Endothelial cell of umbilical vein (primary cell): ENCODE results near the gene CRAT. TPM values are rescaled to one million over a fixed set of nuclear protein-coding genes. Genes with fewer than 3 reads are reported as not detected.

Experiments used
- BruUV-seq: library from RNA; stranded (reverse); fragments of 400-500 nt; replicated peaks from 2 replicates; lab custom pipeline; 2021; lab: Mats Ljungman, UMichigan
- CTCF ChIA-PET: fragments of 300-600, 350-600 bp; sonication (Branson Sonifier 250); formaldehyde crosslinking; loops from one replicate; lab custom pipeline; 2021; ENCODE audit warnings: antibody characterized with exemption, inconsistent platforms; lab: Charles Lee
- POLR2A ChIA-PET: fragments of 300-600, 350-600 bp; sonication (Branson Sonifier 250); formaldehyde crosslinking; loops from one replicate; lab custom pipeline; 2021; ENCODE audit warnings: antibody characterized with exemption, inconsistent platforms; lab: Charles Lee
- DNase-seq: peaks from one replicate; pipeline ENCODE4 v3.0.0-alpha.2; 2011; ENCODE audit warnings: low read depth, low spot score
- FAIRE-seq: peaks from 2 replicates; lab custom pipeline; 2011; peaks lifted over from hg19 to GRCh38; lab: Jason Lieb, UNC
- H2AFZ ChIP-seq: 2 replicates; pipeline ENCODE4 v1.6.0; 2012; ENCODE audit warnings: low read depth, low read length, control low read depth, inconsistent platforms
- H3K27ac ChIP-seq: 2 replicates; pipeline ENCODE4 v1.5.1; 2011; ENCODE audit warnings: low read depth, mild to moderate bottlenecking, control low read depth, low read length, moderate library complexity; ENCODE audit not compliant: insufficient read depth
- H3K27me3 ChIP-seq, 2 experiments: 2 replicates each; pipeline versions ENCODE4 v1.6.0 to v1.6.1; 2011; ENCODE audit warnings: low read length in 2 of 2, mixed read lengths in 1 of 2; ENCODE audit not compliant: control insufficient read depth in 2 of 2, insufficient read depth in 2 of 2
- H3K36me3 ChIP-seq, 2 experiments: 2 replicates in 1 of 2; 3 replicates in 1 of 2; pipeline ENCODE4 v1.5.1; 2011; ENCODE audit warnings: low read length in 2 of 2, mild to moderate bottlenecking in 1 of 2, moderate library complexity in 1 of 2; ENCODE audit not compliant: control insufficient read depth in 2 of 2, insufficient read depth in 2 of 2; ENCODE audit errors: extremely low read depth in 1 of 2
- H3K4me1 ChIP-seq: 3 replicates; pipeline ENCODE4 v1.5.1; 2011; ENCODE audit warnings: mild to moderate bottlenecking, low read length; ENCODE audit not compliant: control insufficient read depth, insufficient read depth; ENCODE audit errors: extremely low read depth
- H3K4me2 ChIP-seq: 2 replicates; pipeline ENCODE4 v1.6.1; 2011; ENCODE audit warnings: low read length, control low read depth, mixed read lengths; ENCODE audit not compliant: insufficient read depth
- H3K4me3 ChIP-seq, 3 experiments: fragments of 200-600 bp in 1 of 3; sonication (generic), shearing (Covaris generic) in 1 of 3; replicated peaks in 1 of 3; 2 replicates each; pipeline ENCODE4 v1.5.1; 2011 to 2016; ENCODE audit warnings: control low read depth in 3 of 3, low read length in 3 of 3, mild to moderate bottlenecking in 2 of 3, inconsistent platforms in 1 of 3, low read depth in 1 of 3, moderate library complexity in 1 of 3; ENCODE audit not compliant: insufficient read depth in 1 of 3
- H3K79me2 ChIP-seq: 2 replicates; pipeline ENCODE4 v1.6.0; 2012; ENCODE audit warnings: low read length, inconsistent platforms; ENCODE audit not compliant: control insufficient read depth, insufficient read depth
- H3K9ac ChIP-seq: replicated peaks from 2 replicates; pipeline ENCODE3; 2011; ENCODE audit warnings: low read length, control low read depth; ENCODE audit not compliant: insufficient read depth; ENCODE audit errors: extremely low read depth
- H3K9me1 ChIP-seq: replicated peaks from 3 replicates; pipeline ENCODE4 v1.6.0; 2011; ENCODE audit warnings: mild to moderate bottlenecking, low read length; ENCODE audit not compliant: control insufficient read depth, insufficient read depth; ENCODE audit errors: extremely low read depth
- H3K9me3 ChIP-seq: replicated peaks from 2 replicates; pipeline ENCODE4 v1.5.1; 2012; ENCODE audit warnings: low read length, inconsistent platforms; ENCODE audit not compliant: control insufficient read depth, insufficient read depth
- H4K20me1 ChIP-seq: replicated peaks from 2 replicates; pipeline ENCODE3; 2011; ENCODE audit warnings: mild to moderate bottlenecking, low read length; ENCODE audit not compliant: control insufficient read depth, insufficient read depth; ENCODE audit errors: extremely low read depth
- EZH2 ChIP-seq: IDR thresholded peaks from 2 replicates; pipeline ENCODE4 v1.6.1; 2012; ENCODE audit warnings: borderline replicate concordance, low read depth, mild to moderate bottlenecking, moderate library complexity, low read length, inconsistent platforms; ENCODE audit not compliant: severe bottlenecking
- FOS ChIP-seq: IDR thresholded peaks from 2 replicates; pipeline ENCODE4 v1.6.1; 2011; ENCODE audit warnings: mild to moderate bottlenecking, low read length, moderate library complexity, borderline replicate concordance; ENCODE audit not compliant: insufficient read depth
- GATA2 ChIP-seq: IDR thresholded peaks from 2 replicates; pipeline ENCODE4 v1.7.0; 2011; ENCODE audit warnings: low read depth, mild to moderate bottlenecking, moderate library complexity, mixed read lengths, low read length; ENCODE audit not compliant: insufficient read length, insufficient read depth
- JUN ChIP-seq: IDR thresholded peaks from 2 replicates; pipeline ENCODE4 v1.6.1; 2011; ENCODE audit warnings: borderline replicate concordance, low read depth; ENCODE audit not compliant: insufficient read length, insufficient read depth
- MYC ChIP-seq: IDR thresholded peaks from one replicate; pipeline ENCODE4 v1.6.1; 2011; ENCODE audit warnings: mild to moderate bottlenecking, low read depth, low read length
- POLR2A ChIP-seq: IDR thresholded peaks from 2 replicates; pipeline ENCODE4 v1.6.1; 2012; ENCODE audit warnings: low read depth, mild to moderate bottlenecking, control low read depth, low read length
- POLR2AphosphoS5 ChIP-seq: IDR thresholded peaks from 2 replicates; pipeline ENCODE4 v1.6.1; 2012; ENCODE audit warnings: low read depth, mild to moderate bottlenecking, control low read depth, low read length, moderate library complexity; ENCODE audit not compliant: insufficient read depth
- dilution Hi-C: fragments of 300-500 bp; cut with MboI; formaldehyde crosslinking; loops from one replicate; pipeline ENCODE4 v1.15.0; 2019; ENCODE audit warnings: low sequenced_read_pairs; ENCODE audit not compliant: extremely low pct_ligation_motif_present
- intact Hi-C: fragments of 100-400 bp; cut with micrococcal nuclease; formaldehyde crosslinking; loops from one replicate; pipeline ENCODE4 v1.10.0; 2022
- polyA plus RNA-seq, 4 experiments: library from polyadenylated mRNA; depleted of rRNA in 3 of 4; stranded (reverse) in 3 of 4; unstranded in 1 of 4; fragments of >200 nt; gene quantifications; 2 replicates each; pipeline versions ENCODE4 v1.2.1 to v1.2.3, GENCODE V29; 2011 to 2012; ENCODE audit warnings: missing spikeins in 1 of 4
- total RNA-seq: library from RNA; stranded (reverse); gene quantifications from 2 replicates; pipeline ENCODE4 v1.2.3, GENCODE V29; 2021
- TF ChIP-seq, protein P1 (sequence below), 2 donors: IDR thresholded peaks; 1 replicate in 1 of 2; 2 replicates in 1 of 2; pipeline ENCODE4 v1.5.1; 2011; ENCODE audit warnings: low read length in 2 of 2, mild to moderate bottlenecking in 2 of 2, moderate library complexity in 2 of 2, control low read depth in 1 of 2, inconsistent platforms in 1 of 2, low read depth in 1 of 2; ENCODE audit not compliant: insufficient read depth in 1 of 2; ENCODE audit errors: extremely low read depth in 1 of 2
- TF ChIP-seq, protein P2 (sequence below): IDR thresholded peaks from 2 replicates; pipeline ENCODE4 v1.6.1; 2011; ENCODE audit not compliant: insufficient read depth, insufficient read length

CRAT gene
- total and polyA plus RNA-seq, 2 donors (not counting 3 experiments of a cell fraction or from before 2014, with no cell fraction given) = 34.2 to 55.3 TPM

DNA sequence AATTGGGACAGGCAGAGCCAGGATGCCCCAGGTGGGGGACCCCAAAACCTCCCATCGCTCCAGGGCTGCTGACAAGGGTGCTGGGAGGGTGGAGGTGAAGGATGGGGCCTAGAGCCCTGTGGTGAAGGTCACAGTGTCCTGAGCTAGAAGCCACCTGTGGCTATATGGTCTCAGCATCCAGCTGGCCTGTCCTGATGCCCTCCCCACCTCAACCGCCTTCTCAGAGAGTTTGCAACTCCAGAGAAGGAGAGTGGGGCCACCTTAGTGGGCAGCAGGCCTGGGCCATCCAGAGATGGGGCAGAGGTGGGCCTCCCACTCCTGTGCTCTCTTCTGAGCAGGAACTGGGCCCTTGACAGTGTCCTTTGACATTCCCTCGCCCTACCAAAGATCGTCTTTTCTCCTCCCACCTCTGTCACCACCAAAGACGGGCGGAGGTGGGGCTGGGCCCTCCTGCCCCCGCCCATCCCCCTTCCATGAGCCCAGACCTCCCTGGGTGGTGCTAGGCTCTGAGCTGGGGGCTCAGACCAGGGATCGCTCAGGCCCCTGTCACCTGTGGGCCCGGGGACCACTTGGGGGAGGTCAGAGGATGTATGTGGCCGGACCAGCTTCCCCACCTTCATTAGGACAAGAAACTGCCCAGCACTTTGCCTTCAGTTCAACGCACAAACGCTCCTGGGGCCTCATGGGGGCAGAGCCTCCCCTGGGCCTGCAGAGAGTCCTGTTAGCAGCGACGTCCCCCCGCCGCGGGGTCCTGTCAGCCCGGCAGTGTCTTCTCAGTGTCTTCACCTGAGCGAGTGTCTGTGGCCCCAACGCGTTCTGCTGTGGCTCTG lies 39.7 kb downstream of the CRAT start:
- Histone ChIP-seq H3K36me3 (peaks cover 0 to 22% of the 10 kb centered on the region in 2 experiments), H3K4me3 (no peak overlapping the region), H3K9ac (no peak overlapping the region), H3K27me3 (no peaks in the 10 kb centered on the region), H3K4me2 (no peak overlapping the region), H3K27ac (no peak overlapping the region), H3K9me1 (no peaks in the 10 kb centered on the region), H3K4me1 (no peaks in the 10 kb centered on the region), H3K9me3 (no peaks in the 10 kb centered on the region), H4K20me1 (no peaks in the 10 kb centered on the region), H2AFZ (no peak overlapping the region), H3K79me2 (no peaks in the 10 kb centered on the region)
- TF ChIP-seq POLR2AphosphoS5 = no peak
- no peak for TF ChIP-seq MYC
- TF ChIP-seq, protein P1, sequence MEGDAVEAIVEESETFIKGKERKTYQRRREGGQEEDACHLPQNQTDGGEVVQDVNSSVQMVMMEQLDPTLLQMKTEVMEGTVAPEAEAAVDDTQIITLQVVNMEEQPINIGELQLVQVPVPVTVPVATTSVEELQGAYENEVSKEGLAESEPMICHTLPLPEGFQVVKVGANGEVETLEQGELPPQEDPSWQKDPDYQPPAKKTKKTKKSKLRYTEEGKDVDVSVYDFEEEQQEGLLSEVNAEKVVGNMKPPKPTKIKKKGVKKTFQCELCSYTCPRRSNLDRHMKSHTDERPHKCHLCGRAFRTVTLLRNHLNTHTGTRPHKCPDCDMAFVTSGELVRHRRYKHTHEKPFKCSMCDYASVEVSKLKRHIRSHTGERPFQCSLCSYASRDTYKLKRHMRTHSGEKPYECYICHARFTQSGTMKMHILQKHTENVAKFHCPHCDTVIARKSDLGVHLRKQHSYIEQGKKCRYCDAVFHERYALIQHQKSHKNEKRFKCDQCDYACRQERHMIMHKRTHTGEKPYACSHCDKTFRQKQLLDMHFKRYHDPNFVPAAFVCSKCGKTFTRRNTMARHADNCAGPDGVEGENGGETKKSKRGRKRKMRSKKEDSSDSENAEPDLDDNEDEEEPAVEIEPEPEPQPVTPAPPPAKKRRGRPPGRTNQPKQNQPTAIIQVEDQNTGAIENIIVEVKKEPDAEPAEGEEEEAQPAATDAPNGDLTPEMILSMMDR (IDR thresholded peaks at IDR 0.05; ENCODE audit: extremely low read depth in 1 of 2, insufficient read depth in 1 of 2, low read depth in 1 of 2, low read length in 2 of 2) = no peak
- TF ChIP-seq EZH2 = no peak
- TF ChIP-seq, protein P2, sequence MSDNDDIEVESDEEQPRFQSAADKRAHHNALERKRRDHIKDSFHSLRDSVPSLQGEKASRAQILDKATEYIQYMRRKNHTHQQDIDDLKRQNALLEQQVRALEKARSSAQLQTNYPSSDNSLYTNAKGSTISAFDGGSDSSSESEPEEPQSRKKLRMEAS = no peak
- TF ChIP-seq JUN = no peak
- no peak for TF ChIP-seq FOS
- no peak for TF ChIP-seq POLR2A
- no peak for TF ChIP-seq GATA2
- ChIA-PET POLR2A (no interaction called here), CTCF (no interaction called here)
- BruUV-seq = no TSS peak
- dilution Hi-C loops = no loop called here
- DNase-seq (no peak), FAIRE-seq (no peak)
- intact Hi-C loops = no loop called here
